NCI-H524 (cell line): ENCODE data around the gene TAS2R43.
"Not testable (repeated sequence)": the region's sequence is repeated elsewhere in the genome, so short reads cannot be mapped to it uniquely, and the experiment has no call there.

ENCODE experiments used
- DNase-seq, 2 experiments: peaks; one replicate each; lab custom pipeline; 2025; lab: John Stamatoyannopoulos, UW

The TAS2R43 gene

GRCh38 chr12:11059784-11060183, 32.3 kb downstream of the TAS2R43 start:
- DNase-seq = no peak

- no peak for DNase-seq
Observed at GRCh38 chr12:11059041-11059440, 33.1 kb downstream of the TAS2R43 start.

DNA sequence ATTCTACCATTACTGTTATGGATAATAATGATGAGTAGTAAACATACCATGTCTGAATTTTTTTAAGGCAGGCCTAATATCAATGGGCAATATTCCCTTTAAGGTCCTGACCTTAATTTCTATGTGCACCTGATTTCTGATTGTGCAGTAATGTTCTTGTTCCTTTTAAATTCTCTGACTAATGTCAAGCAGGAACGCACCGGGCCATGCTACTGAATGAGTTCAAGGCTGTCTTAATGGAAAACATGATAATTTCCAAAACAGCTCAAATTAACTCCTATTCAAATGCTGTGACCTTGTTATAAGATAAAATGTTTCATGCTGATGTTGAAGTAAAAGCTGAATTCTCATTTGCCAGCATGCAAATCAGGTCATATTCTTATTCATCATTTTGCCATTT, 36.8 kb downstream of the TAS2R43 start:
- no peak for DNase-seq

GRCh38 chr12:11049806-11050531, 42.1 kb downstream of the TAS2R43 start:
- DNase-seq = not testable (repeated sequence)

DNA sequence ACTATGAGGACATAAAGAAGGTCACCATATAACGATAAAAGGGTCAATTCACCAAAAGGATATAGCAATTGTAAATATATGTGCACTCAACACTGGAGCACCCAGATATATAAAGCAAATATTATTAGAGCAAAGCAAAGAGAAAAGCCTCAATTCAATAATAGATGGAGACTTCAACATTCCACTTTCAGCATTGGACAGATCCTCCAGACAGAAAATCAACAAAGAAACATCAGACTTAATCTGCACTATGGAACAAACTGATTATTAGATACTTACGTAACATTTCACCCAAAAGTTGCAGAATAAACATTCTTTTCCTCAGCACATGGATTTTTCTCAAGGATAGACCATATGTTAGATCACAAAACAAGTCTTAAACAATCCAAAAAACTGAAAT, 50.7 kb downstream of the TAS2R43 start:
- not testable (repeated sequence) for DNase-seq
